Fibroblast of lung (primary cell): ENCODE measurements around the gene GPR65. TPM values are rescaled to one million over a fixed set of nuclear protein-coding genes. Genes with fewer than 3 reads are reported as not detected.

ENCODE experiments used
- DNase-seq, 2 donors: peaks; one replicate each; pipeline versions ENCODE4 v3.0.0 to v3.0.0-alpha.2; 2010; ENCODE audit warnings: low read depth in 2 of 2
- H2AFZ ChIP-seq: 2 replicates; pipeline ENCODE4 v1.5.1; 2012; ENCODE audit warnings: low read length, control low read depth, inconsistent platforms
- H3K27ac ChIP-seq: 2 replicates; pipeline ENCODE4 v1.5.1; 2011; ENCODE audit warnings: low read length, control low read depth; ENCODE audit not compliant: insufficient read depth
- H3K27me3 ChIP-seq: 2 replicates; pipeline ENCODE4 v1.5.1; 2011; ENCODE audit warnings: mild to moderate bottlenecking, low read length; ENCODE audit not compliant: control insufficient read depth, insufficient read depth
- H3K36me3 ChIP-seq: 2 replicates; pipeline ENCODE4 v1.5.1; 2011; ENCODE audit warnings: low read length; ENCODE audit not compliant: control insufficient read depth, insufficient read depth
- H3K4me1 ChIP-seq: 2 replicates; pipeline ENCODE4 v1.5.1; 2011; ENCODE audit warnings: low read length; ENCODE audit not compliant: control insufficient read depth, insufficient read depth; ENCODE audit errors: extremely low read depth
- H3K4me2 ChIP-seq: 2 replicates; pipeline ENCODE4 v1.5.1; 2011; ENCODE audit warnings: low read length, control low read depth; ENCODE audit not compliant: insufficient read depth; ENCODE audit errors: extremely low read depth
- H3K4me3 ChIP-seq, 4 experiments: fragments of 200-600 bp in 1 of 4; sonication (generic) in 1 of 4; replicated peaks in 1 of 4; 2 replicates each; pipeline ENCODE4 v1.5.1; 2011 to 2016; ENCODE audit warnings: low read length in 4 of 4, low read depth in 3 of 4, mild to moderate bottlenecking in 3 of 4, control low read depth in 2 of 4, inconsistent platforms in 1 of 4, mixed read lengths in 1 of 4; ENCODE audit not compliant: insufficient read depth in 1 of 4; ENCODE audit errors: control extremely low read depth in 1 of 4
- H3K79me2 ChIP-seq: 2 replicates; pipeline ENCODE4 v1.5.1; 2012; ENCODE audit warnings: mild to moderate bottlenecking, low read length, inconsistent platforms; ENCODE audit not compliant: control insufficient read depth, insufficient read depth
- H3K9ac ChIP-seq: 2 replicates; pipeline ENCODE4 v1.5.1; 2011; ENCODE audit warnings: mild to moderate bottlenecking, low read length, control low read depth; ENCODE audit not compliant: insufficient read depth
- H3K9me3 ChIP-seq: 2 replicates; pipeline ENCODE4 v1.5.1; 2012; ENCODE audit warnings: low read depth, low read length; ENCODE audit not compliant: control insufficient read depth, insufficient read depth
- H4K20me1 ChIP-seq: 2 replicates; pipeline ENCODE4 v1.5.1; 2011; ENCODE audit warnings: low read length; ENCODE audit not compliant: control insufficient read depth, insufficient read depth; ENCODE audit errors: extremely low read depth
- CTCF ChIP-seq, 2 donors: IDR thresholded peaks in 1 of 2; conservative IDR thresholded peaks in 1 of 2; 1 replicate in 1 of 2; 2 replicates in 1 of 2; pipeline ENCODE4 v1.5.1; 2011 to 2012; ENCODE audit warnings: low read length in 2 of 2, control low read depth in 1 of 2, inconsistent platforms in 1 of 2, low read depth in 1 of 2, mild to moderate bottlenecking in 1 of 2
- EZH2 ChIP-seq: IDR thresholded peaks from 2 replicates; pipeline ENCODE4 v1.5.1; 2012; ENCODE audit warnings: low read length, control low read depth, mild to moderate bottlenecking; ENCODE audit errors: missing control alignments
- polyA plus RNA-seq, 2 donors: library from polyadenylated mRNA; depleted of rRNA in 1 of 2; stranded (reverse) in 1 of 2; unstranded in 1 of 2; fragments of >200 nt; gene quantifications; 2 replicates each; pipeline ENCODE4 v1.2.1, GENCODE V29; 2011 to 2012; ENCODE audit warnings: missing spikeins in 1 of 2
- total RNA-seq: library from RNA; depleted of rRNA; stranded (reverse); fragments of >200 nt; gene quantifications from 2 replicates; pipeline ENCODE4 v1.2.1, GENCODE V29; 2014

The GPR65 gene
- total and polyA plus RNA-seq, 2 donors (not counting 1 experiment from before 2014, with no cell fraction given): 0.07 to 0.17 TPM

GRCh38 chr14:87999277-87999676 lies 5.7 kb upstream of the GPR65 start:
- TF ChIP-seq EZH2 (no peak), CTCF (conservative IDR thresholded peaks at IDR 0.05 in 1 of 2, IDR thresholded peaks at IDR 0.05 in 1 of 2; ENCODE audit: low read depth in 1 of 2, low read length in 2 of 2) (no peak)
- H3K27ac ChIP-seq: no peak overlapping the region
- H4K20me1 ChIP-seq: no peaks in the 10 kb centered on the region
- H3K4me1 ChIP-seq: no peaks in the 10 kb centered on the region
- no peak overlapping the region for H3K4me3 ChIP-seq
- H3K27me3 ChIP-seq: no peaks in the 10 kb centered on the region
- no peak for DNase-seq
- no peak overlapping the region for H3K4me2 ChIP-seq
- no peak overlapping the region for H2AFZ ChIP-seq
- H3K79me2 ChIP-seq: no peaks in the 10 kb centered on the region
- H3K9me3 ChIP-seq: no peaks in the 10 kb centered on the region
- no peaks in the 10 kb centered on the region for H3K36me3 ChIP-seq
- no peak overlapping the region for H3K9ac ChIP-seq

GRCh38 chr14:88002421-88003075 lies 2.4 kb upstream of the GPR65 start:
- no peak overlapping the region for H2AFZ ChIP-seq
- no peak overlapping the region for H3K9ac ChIP-seq
- H3K27ac ChIP-seq: no peak overlapping the region
- H3K79me2 ChIP-seq: no peaks in the 10 kb centered on the region
- no peaks in the 10 kb centered on the region for H4K20me1 ChIP-seq
- no peak overlapping the region for H3K4me2 ChIP-seq
- no peak for DNase-seq
- no peaks in the 10 kb centered on the region for H3K36me3 ChIP-seq
- H3K4me3 ChIP-seq: no peak overlapping the region
- H3K9me3 ChIP-seq: no peaks in the 10 kb centered on the region
- TF ChIP-seq EZH2: no peak
- TF ChIP-seq CTCF (conservative IDR thresholded peaks at IDR 0.05 in 1 of 2, IDR thresholded peaks at IDR 0.05 in 1 of 2; ENCODE audit: low read depth in 1 of 2, low read length in 2 of 2): no peak
- no peaks in the 10 kb centered on the region for H3K4me1 ChIP-seq
- no peaks in the 10 kb centered on the region for H3K27me3 ChIP-seq

- H3K79me2 ChIP-seq: no peaks in the 10 kb centered on the region
- no peak for TF ChIP-seq CTCF (conservative IDR thresholded peaks at IDR 0.05 in 1 of 2, IDR thresholded peaks at IDR 0.05 in 1 of 2; ENCODE audit: low read depth in 1 of 2, low read length in 2 of 2)
- TF ChIP-seq EZH2: no peak
- H3K4me1 ChIP-seq: no peaks in the 10 kb centered on the region
- no peaks in the 10 kb centered on the region for H3K36me3 ChIP-seq
- no peaks in the 10 kb centered on the region for H3K27me3 ChIP-seq
- no peak overlapping the region for H2AFZ ChIP-seq
- no peaks in the 10 kb centered on the region for H4K20me1 ChIP-seq
- no peak overlapping the region for H3K4me3 ChIP-seq
- no peak overlapping the region for H3K4me2 ChIP-seq
- H3K27ac ChIP-seq: no peak overlapping the region
- H3K9ac ChIP-seq: no peak overlapping the region
- DNase-seq: no peak
- H3K9me3 ChIP-seq: no peaks in the 10 kb centered on the region
Measured at GRCh38 chr14:88003425-88003824, 1.5 kb upstream of the GPR65 start.
